ENCODE measurements around the gene CPLX1.

CPLX1 gene

GRCh38 chr4:831483-831805 lies 5.5 kb upstream of the CPLX1 start:
- no peak for DNase-seq

- DNase-seq = no peak
Observed at GRCh38 chr4:830601-831482, 4.9 kb upstream of the CPLX1 start.

GRCh38 chr4:829761-830600 lies 4.1 kb upstream of the CPLX1 start:
- DNase-seq = no peak

- no peak for DNase-seq
Observed at GRCh38 chr4:829291-829690, 3.4 kb upstream of the CPLX1 start.

GRCh38 chr4:828641-829271 lies 2.8 kb upstream of the CPLX1 start:
- DNase-seq = no peak

- DNase-seq = no peak
Observed at GRCh38 chr4:827209-828081, 1.5 kb upstream of the CPLX1 start.

- no peak for DNase-seq
Observed at GRCh38 chr4:826508-827208, 729 bp upstream of the CPLX1 start.

GRCh38 chr4:825063-825970 lies 612 bp downstream of the CPLX1 start:
- DNase-seq = no peak

GRCh38 chr4:824461-825062 lies 1.4 kb downstream of the CPLX1 start:
- DNase-seq = no peak

- no peak for DNase-seq
Observed at GRCh38 chr4:823761-824460, 2.0 kb downstream of the CPLX1 start.

GRCh38 chr4:823176-823760 lies 2.7 kb downstream of the CPLX1 start:
- no peak for DNase-seq

GRCh38 chr4:822361-823175 lies 3.4 kb downstream of the CPLX1 start:
- no peak for DNase-seq

- DNase-seq = no peak
Observed at GRCh38 chr4:821631-822030, 4.3 kb downstream of the CPLX1 start.

GRCh38 chr4:821181-821591 lies 4.7 kb downstream of the CPLX1 start:
- no peak for DNase-seq

- DNase-seq = no peak
Observed at GRCh38 chr4:820230-821172, 5.4 kb downstream of the CPLX1 start.

GRCh38 chr4:819401-820229 lies 6.3 kb downstream of the CPLX1 start:
- no peak for DNase-seq

Measured in NCI-H1436 (cell line).